Suprapubic skin (tissue), 4 donors: ENCODE results near the gene IQCH. TPM values are rescaled to one million over a fixed set of nuclear protein-coding genes. Genes with fewer than 3 reads are reported as not detected.

Source experiments
- DNase-seq, 2 donors: peaks; one replicate each; pipeline ENCODE4 v3.0.0-alpha.2; 2019; ENCODE audit warnings: low spot score in 2 of 2
- H3K27ac ChIP-seq: fragments of 200-600 bp; sonication (generic); one replicate; pipeline ENCODE4 v1.5.1; 2019
- H3K27me3 ChIP-seq: fragments of 200-600 bp; sonication (generic); one replicate; pipeline ENCODE4 v1.5.1; 2019
- H3K36me3 ChIP-seq: fragments of 200-600 bp; sonication (generic); one replicate; pipeline ENCODE4 v1.5.1; 2019
- H3K4me1 ChIP-seq: fragments of 200-600 bp; sonication (generic); one replicate; pipeline ENCODE4 v1.5.1; 2019
- H3K4me3 ChIP-seq: fragments of 200-600 bp; sonication (generic); one replicate; pipeline ENCODE4 v1.5.1; 2019; ENCODE audit warnings: mild to moderate bottlenecking
- H3K9me3 ChIP-seq: fragments of 200-600 bp; sonication (generic); one replicate; pipeline ENCODE4 v1.5.1; 2019
- EP300 ChIP-seq: sonication (generic); formaldehyde crosslinking; IDR thresholded peaks from one replicate; pipeline ENCODE4 v1.6.1; 2017; ENCODE audit warnings: antibody characterized with exemption
- POLR2A ChIP-seq, 2 donors: fragments of 450-650 bp; IDR thresholded peaks; one replicate each; pipeline ENCODE4 v1.6.1; 2017; ENCODE audit warnings: antibody characterized with exemption in 2 of 2, mild to moderate bottlenecking in 2 of 2, moderate library complexity in 2 of 2
- POLR2AphosphoS5 ChIP-seq, 3 donors: sonication (generic); formaldehyde crosslinking; IDR thresholded peaks; one replicate each; pipeline ENCODE4 v1.6.1; 2017; ENCODE audit warnings: antibody characterized with exemption in 3 of 3
- WGBS: methylation state at CpG from one replicate; pipeline ENCODE4 v1.1.5; 2018; 5-methylcytosine and 5-hydroxymethylcytosine counted together
- total RNA-seq, 4 donors: library from RNA; depleted of rRNA; stranded (reverse); fragments of >200 nt; gene quantifications; one replicate each; pipeline ENCODE4 v1.1.0, GENCODE V29; 2016
- TF ChIP-seq, protein P1 (sequence below), 2 donors: fragments of 200-600 bp in 1 of 2; fragments of 450-650 bp in 1 of 2; sonication (generic) in 1 of 2; IDR thresholded peaks; one replicate each; pipeline ENCODE4 v1.5.1; 2016 to 2019; ENCODE audit warnings: antibody characterized with exemption in 2 of 2, mild to moderate bottlenecking in 1 of 2, moderate library complexity in 1 of 2

The IQCH gene
- total RNA-seq, 4 donors from 2014 or later, result 1.4 to 3.1 (median 2.2) TPM

DNA sequence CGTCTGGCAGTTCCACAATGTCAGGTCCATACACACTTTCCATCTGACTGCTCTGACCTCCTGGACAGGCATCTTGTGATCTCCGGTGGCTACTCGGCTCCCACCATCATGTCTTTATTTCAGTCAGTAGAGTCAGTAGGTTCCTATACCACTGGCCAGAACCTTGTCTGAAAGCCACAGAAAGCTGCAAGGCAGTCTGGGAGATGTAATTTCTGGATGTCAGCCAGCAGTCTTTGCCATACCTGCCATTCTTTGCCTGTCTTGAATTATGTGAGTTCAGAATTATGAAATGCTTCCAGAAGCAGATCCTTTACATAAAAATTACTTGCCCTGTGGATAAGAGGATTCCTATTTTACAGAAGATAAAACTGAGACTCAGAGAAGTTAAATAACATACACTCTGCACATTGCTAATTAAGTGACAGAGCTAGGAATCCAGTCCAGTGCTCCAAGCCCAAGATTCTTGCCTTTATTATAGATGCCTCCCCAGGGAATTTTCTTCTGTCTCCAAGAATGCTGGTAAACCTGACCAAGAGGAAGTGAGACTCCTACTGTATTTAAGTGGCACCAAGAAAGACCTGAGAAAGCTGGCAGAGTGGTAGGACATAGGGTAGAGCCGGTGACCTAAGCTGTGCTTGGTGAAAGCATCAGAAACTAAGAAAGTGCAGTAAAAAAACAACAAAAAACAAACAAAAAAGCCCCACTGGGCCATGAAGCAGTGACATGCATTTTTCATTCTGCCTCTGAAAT is 75.6 kb downstream of the IQCH start:
- no peaks in the 10 kb centered on the region for H3K27me3 ChIP-seq
- TF ChIP-seq POLR2AphosphoS5 (IDR thresholded peaks at IDR 0.05) (no peak), EP300 (no peak), POLR2A (IDR thresholded peaks at IDR 0.05) (no peak)
- TF ChIP-seq, protein P1, sequence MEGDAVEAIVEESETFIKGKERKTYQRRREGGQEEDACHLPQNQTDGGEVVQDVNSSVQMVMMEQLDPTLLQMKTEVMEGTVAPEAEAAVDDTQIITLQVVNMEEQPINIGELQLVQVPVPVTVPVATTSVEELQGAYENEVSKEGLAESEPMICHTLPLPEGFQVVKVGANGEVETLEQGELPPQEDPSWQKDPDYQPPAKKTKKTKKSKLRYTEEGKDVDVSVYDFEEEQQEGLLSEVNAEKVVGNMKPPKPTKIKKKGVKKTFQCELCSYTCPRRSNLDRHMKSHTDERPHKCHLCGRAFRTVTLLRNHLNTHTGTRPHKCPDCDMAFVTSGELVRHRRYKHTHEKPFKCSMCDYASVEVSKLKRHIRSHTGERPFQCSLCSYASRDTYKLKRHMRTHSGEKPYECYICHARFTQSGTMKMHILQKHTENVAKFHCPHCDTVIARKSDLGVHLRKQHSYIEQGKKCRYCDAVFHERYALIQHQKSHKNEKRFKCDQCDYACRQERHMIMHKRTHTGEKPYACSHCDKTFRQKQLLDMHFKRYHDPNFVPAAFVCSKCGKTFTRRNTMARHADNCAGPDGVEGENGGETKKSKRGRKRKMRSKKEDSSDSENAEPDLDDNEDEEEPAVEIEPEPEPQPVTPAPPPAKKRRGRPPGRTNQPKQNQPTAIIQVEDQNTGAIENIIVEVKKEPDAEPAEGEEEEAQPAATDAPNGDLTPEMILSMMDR (IDR thresholded peaks at IDR 0.05), result no peak
- no peak overlapping the region for H3K4me3 ChIP-seq
- H3K27ac ChIP-seq, result no peak overlapping the region
- H3K9me3 ChIP-seq, result no peaks in the 10 kb centered on the region
- H3K4me1 ChIP-seq, result no peaks in the 10 kb centered on the region
- no peaks in the 10 kb centered on the region for H3K36me3 ChIP-seq
- no peak for DNase-seq
- WGBS, result 88% methylated on average over 4 of the region's 4 CpGs

DNA sequence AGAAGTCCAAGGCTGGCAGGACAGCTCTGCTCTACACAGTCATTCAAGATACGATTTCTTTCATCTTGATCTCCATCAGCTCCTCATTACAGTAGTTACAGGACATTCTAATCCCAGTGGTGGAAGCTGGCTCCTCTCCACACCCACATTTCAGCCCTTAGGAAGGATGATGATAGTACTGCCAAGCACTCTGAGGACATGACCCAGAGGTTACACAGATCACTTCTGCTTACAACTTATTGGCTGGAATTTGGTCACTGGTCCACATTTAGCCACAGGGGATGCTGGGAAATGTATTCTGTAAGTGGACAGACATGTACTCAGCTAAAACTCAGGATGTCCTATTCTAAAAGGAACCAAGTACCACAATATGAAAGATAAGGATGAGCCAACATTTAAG is 77.1 kb downstream of the IQCH start:
- Histone ChIP-seq H3K27me3 (no peaks in the 10 kb centered on the region), H3K9me3 (no peaks in the 10 kb centered on the region), H3K36me3 (no peaks in the 10 kb centered on the region), H3K4me3 (no peak overlapping the region), H3K27ac (no peak overlapping the region), H3K4me1 (no peaks in the 10 kb centered on the region)
- 43% methylated on average over 1 of the region's 1 CpG for WGBS
- TF ChIP-seq POLR2A (IDR thresholded peaks at IDR 0.05) (no peak), EP300 (no peak), POLR2AphosphoS5 (IDR thresholded peaks at IDR 0.05) (no peak)
- TF ChIP-seq, protein P1 (IDR thresholded peaks at IDR 0.05), result no peak
- DNase-seq, result no peak

DNA sequence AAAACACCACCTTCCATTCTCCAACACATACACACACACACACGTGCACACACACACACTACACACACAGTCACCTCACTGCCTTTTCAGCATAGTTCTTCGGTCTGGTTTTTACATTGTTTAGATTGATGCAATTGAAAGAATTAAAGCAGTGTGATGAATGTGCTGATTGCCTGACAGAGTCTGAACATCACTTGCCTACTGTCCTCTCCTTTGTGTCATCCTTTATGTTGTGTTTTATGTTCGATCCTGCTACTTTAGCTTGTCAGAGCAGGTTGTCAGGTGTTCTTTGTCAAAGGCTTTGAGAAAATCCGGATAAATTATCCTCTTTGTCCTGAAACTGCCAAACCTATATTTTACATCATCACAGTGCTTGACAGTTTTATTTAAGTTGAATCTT is 80.4 kb downstream of the IQCH start:
- Histone ChIP-seq H3K27ac (no peak overlapping the region), H3K4me1 (no peaks in the 10 kb centered on the region), H3K27me3 (no peaks in the 10 kb centered on the region), H3K4me3 (no peak overlapping the region), H3K9me3 (no peaks in the 10 kb centered on the region), H3K36me3 (no peaks in the 10 kb centered on the region)
- TF ChIP-seq, protein P1 (IDR thresholded peaks at IDR 0.05), result no peak
- TF ChIP-seq EP300 (no peak), POLR2AphosphoS5 (IDR thresholded peaks at IDR 0.05) (no peak), POLR2A (IDR thresholded peaks at IDR 0.05) (no peak)
- no peak for DNase-seq
- WGBS, result 74% methylated on average over 4 of the region's 4 CpGs

DNA sequence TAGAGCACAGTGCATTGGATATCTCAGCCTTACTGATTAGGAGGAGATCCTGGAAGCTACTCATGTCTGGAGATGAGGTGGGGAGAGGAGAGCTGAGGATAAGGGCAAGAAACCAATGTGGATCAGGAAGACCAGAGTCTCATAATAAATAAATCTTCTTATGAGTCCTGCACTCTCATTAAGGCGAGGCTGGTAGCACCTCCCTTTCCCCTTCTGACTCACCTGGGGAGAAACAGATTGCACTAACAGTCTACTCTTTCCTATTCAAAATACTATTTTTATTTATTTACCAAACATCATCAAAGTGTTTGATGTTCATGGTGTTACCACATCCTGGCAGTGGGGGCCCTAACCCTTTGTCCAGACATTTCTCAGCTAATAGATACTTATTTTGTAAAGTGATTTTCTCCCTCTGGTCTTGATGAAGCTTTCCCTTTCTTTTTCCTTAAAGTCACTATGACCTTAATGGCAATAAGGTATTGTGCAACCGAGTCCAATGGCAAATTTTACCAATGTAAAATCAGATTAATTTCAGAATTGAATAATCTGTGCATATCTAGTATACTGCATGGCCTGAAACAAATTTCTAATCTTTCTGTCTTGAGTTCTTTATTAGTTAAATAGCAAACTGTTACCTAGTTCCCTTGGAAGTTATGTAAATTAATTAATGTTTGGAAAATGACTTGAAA is 81.1 kb downstream of the IQCH start:
- Histone ChIP-seq H3K4me3 (no peak overlapping the region), H3K27me3 (no peaks in the 10 kb centered on the region), H3K36me3 (no peaks in the 10 kb centered on the region), H3K4me1 (no peaks in the 10 kb centered on the region), H3K9me3 (no peaks in the 10 kb centered on the region), H3K27ac (no peak overlapping the region)
- 71% methylated on average over 2 of the region's 2 CpGs for WGBS
- no peak for DNase-seq
- no peak for TF ChIP-seq POLR2A (IDR thresholded peaks at IDR 0.05)
- TF ChIP-seq EP300, result no peak
- TF ChIP-seq, protein P1 (IDR thresholded peaks at IDR 0.05), result no peak
- no peak for TF ChIP-seq POLR2AphosphoS5 (IDR thresholded peaks at IDR 0.05)

DNA sequence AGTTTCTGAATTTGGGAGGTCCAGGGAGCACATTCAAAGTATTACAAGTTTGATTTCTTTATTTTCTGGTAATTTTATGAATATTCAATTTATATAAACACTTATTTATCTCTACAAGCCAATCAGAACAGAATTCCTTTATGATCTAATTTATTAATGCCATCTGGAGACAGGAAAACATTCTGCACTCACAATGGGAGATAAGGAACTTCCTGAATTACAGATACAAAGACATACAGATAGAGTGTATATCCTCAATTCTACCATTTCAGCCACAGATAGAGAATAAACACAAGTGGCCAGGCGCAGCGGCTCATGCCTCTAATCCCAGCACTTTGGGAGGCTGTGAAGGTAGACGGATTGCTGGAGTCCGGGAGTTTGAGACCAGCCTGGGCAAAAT is 86.0 kb downstream of the IQCH start:
- no peak for TF ChIP-seq POLR2AphosphoS5 (IDR thresholded peaks at IDR 0.05)
- TF ChIP-seq EP300, result no peak
- no peak for TF ChIP-seq POLR2A (IDR thresholded peaks at IDR 0.05)
- TF ChIP-seq, protein P1 (IDR thresholded peaks at IDR 0.05), result no peak
- Histone ChIP-seq H3K27me3 (no peaks in the 10 kb centered on the region), H3K9me3 (peaks cover 4% of the 10 kb centered on the region), H3K4me1 (no peaks in the 10 kb centered on the region), H3K27ac (no peak overlapping the region), H3K4me3 (no peak overlapping the region), H3K36me3 (no peaks in the 10 kb centered on the region)
- DNase-seq, result no peak
- 93% methylated on average over 4 of the region's 4 CpGs for WGBS
